K562 treated with DMSO at 1 percent for 12 hours (cell line): ENCODE measurements around the gene BEX1. TPM values are rescaled to one million over a fixed set of nuclear protein-coding genes. Genes with fewer than 3 reads are reported as not detected.

Experiments
- total RNA-seq: library from RNA; unstranded; fragments of 300-600 nt; gene quantifications from 2 replicates; pipeline ENCODE4 v1.2.3, GENCODE V29; 2022; ENCODE audit not compliant: insufficient read depth

The BEX1 gene
- not detected in 2 replicates for total RNA-seq

DNA sequence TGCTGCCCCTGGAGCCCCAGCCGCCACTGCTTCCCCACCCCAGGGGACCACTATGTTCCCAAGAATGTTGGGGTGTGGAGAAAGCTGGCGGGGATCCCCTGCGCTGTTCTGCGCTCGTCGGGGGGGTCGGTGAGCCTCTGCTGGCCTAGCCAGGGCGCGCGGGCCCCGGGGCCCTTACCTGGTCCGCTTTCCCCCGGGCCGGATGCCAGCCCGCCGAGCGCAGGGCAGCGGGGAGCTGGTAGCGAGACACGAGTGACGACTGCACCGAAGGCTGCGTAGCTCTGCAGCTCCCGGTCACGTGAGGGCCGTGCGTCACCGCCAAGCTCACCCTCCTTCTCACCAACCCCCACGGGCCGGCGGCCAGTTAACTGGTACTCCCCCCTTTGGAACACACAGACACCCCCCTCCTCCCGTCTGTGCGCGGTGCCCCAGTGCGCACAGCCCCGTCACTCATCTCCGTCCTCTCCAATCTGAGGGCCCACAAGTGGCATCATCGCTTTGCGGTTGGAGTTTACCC lies at the start of gene BEX1:
Gene BEX1 (minus strand): TSS at position 254 of the 517 bp plus-strand sequence. CDS start 897 bp downstream, outside the sequence.

DNA sequence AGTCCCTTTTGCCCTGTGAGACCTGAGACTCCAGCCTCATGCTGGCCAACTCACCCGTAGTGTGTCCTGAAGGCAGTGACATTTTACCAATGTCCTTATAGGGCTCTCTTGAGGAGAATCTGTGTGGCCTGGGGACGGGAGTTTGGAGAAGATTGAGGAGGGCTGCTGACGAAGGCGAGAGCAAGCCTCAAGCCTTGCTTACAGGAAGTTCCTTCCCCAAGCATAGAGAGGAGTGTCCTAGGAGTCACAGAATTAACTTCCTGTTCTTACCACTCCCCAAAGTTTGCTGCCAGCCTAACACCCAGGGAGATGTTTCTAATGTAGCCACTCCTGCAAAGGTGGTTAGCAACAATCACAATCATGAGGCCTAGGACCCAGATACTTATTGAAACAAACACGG lies 29.0 kb upstream of the BEX1 start, which contains the start of gene NXF3:
Gene NXF3 (minus strand): TSS at position 202 of the 400 bp plus-strand sequence. CDS start 120 bp downstream, at position 82.

Other genes starting within 250 kb of the BEX1 start
- gene RAB40AL, start 126.9 kb downstream of the BEX1 start, total RNA-seq: 1.1 TPM in 1 of 2 replicates, not detected in the other
- 1.3 and 1.6 TPM in 2 replicates for gene NXF3, start 29.0 kb upstream of the BEX1 start, total RNA-seq
- 94.4 and 160 TPM in 2 replicates for gene BEX4, start 150.9 kb upstream of the BEX1 start, total RNA-seq
- gene TCEAL8, start 191.0 kb upstream of the BEX1 start, total RNA-seq: 38.7 and 50.5 TPM in 2 replicates
- not detected in 2 replicates for gene TCEAL5, start 212.6 kb upstream of the BEX1 start, total RNA-seq
- gene BEX2, start 246.8 kb upstream of the BEX1 start, total RNA-seq: 39.0 and 45.3 TPM in 2 replicates